ENCODE results near the gene NDST1. TPM values are rescaled to one million over a fixed set of nuclear protein-coding genes. Genes with fewer than 3 reads are reported as not detected.

The NDST1 gene
- total RNA-seq, 1 donor = 13.0 TPM

DNA sequence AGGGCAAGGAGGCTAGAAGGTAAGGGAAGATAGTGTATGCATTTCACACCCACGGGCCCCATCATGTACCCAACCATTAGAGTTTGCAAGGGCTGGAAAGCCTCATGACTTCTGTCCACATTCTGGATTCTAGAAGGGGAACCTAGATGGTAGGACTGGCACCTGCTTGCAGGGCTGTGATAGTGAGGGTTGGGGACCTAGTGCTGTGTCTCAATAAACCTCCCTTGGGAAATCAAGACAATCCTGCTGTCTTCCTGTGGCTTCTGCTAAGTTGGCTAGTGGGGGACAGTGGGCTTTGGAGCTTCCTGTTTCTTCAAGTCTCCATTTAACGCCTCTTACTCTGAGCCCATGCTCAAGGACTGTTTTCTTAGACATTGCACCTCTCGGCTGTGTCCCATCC lies 88.9 kb downstream of the NDST1 start:
- no peaks in the 10 kb centered on the region for H3K4me1 ChIP-seq (ENCODE audit: insufficient read depth, low read length)
- H3K4me3 ChIP-seq (ENCODE audit: low read length) = no peak overlapping the region
- no peaks in the 10 kb centered on the region for H3K9me3 ChIP-seq (ENCODE audit: low read depth, low read length)
- no peaks in the 10 kb centered on the region for H3K27me3 ChIP-seq (ENCODE audit: insufficient read depth, low read length)

DNA sequence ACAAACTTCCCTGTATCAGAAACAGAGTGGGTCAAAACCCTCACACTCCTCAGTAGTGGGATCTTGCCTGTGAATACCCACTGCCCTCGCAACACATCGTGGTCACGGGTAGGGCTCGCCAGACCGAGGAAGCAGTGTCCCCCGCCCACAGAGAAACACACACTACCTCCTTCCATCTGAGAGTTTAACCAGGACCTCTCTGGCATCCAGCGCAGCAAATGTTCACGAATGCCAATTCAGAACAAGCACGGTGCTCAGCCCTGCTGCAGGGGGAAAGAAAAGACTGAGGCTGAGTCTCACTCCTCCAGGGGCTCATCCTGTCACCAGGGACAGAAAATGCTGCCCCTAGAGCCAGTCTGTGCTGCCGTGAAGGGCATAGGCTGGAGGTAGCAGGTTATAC lies 90.1 kb downstream of the NDST1 start:
- Histone ChIP-seq H3K4me1 (ENCODE audit: insufficient read depth, low read length) (no peaks in the 10 kb centered on the region), H3K4me3 (ENCODE audit: low read length) (no peak overlapping the region), H3K9me3 (ENCODE audit: low read depth, low read length) (no peaks in the 10 kb centered on the region), H3K27me3 (ENCODE audit: insufficient read depth, low read length) (no peaks in the 10 kb centered on the region)

DNA sequence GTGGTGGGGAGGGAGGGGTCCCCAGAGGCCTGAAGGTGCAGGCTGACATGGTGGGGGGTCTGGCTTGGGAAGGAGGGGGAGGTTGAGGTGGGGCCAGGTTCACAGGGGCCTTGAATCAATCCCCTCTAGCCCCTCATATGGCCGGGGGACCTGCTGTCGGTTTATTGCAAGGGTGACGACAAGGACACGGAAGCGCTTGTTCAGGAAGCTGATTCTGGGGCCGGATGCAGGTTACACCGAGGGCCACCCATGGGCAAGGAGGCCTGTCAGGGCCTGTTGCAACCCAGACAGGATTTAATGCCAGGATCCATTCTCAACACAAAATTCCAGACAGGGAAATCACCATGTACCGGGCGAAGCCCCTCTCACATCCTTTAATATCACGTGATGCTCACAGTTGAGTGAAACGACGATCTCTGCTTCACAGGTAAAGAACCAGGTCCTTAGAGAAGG lies 90.9 kb downstream of the NDST1 start:
- no peaks in the 10 kb centered on the region for H3K9me3 ChIP-seq (ENCODE audit: low read depth, low read length)
- no peak overlapping the region for H3K4me3 ChIP-seq (ENCODE audit: low read length)
- H3K27me3 ChIP-seq (ENCODE audit: insufficient read depth, low read length) = no peaks in the 10 kb centered on the region
- H3K4me1 ChIP-seq (ENCODE audit: insufficient read depth, low read length) = no peaks in the 10 kb centered on the region

DNA sequence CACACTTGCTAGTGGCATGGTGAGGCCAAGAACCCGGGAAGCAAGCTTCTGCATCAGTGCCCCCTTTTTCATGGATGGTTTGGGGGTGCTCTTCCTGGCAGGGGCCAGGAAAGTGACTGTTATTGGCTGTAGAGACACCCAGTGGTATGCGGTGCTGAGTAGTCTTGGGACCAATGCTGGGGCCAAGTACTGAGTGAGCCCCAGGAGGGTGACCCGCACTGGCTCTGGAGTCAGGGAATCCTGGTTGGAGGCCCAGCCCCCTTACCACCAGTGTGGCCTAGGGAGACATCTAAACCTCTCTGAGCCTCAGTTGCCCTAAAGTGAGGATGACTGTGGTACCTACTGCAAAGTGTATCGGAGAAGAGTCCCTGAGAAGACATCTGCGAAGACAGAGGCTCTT lies 91.3 kb downstream of the NDST1 start:
- no peak overlapping the region for H3K4me3 ChIP-seq (ENCODE audit: low read length)
- H3K9me3 ChIP-seq (ENCODE audit: low read depth, low read length) = no peaks in the 10 kb centered on the region
- H3K4me1 ChIP-seq (ENCODE audit: insufficient read depth, low read length) = no peaks in the 10 kb centered on the region
- H3K27me3 ChIP-seq (ENCODE audit: insufficient read depth, low read length) = no peaks in the 10 kb centered on the region

DNA sequence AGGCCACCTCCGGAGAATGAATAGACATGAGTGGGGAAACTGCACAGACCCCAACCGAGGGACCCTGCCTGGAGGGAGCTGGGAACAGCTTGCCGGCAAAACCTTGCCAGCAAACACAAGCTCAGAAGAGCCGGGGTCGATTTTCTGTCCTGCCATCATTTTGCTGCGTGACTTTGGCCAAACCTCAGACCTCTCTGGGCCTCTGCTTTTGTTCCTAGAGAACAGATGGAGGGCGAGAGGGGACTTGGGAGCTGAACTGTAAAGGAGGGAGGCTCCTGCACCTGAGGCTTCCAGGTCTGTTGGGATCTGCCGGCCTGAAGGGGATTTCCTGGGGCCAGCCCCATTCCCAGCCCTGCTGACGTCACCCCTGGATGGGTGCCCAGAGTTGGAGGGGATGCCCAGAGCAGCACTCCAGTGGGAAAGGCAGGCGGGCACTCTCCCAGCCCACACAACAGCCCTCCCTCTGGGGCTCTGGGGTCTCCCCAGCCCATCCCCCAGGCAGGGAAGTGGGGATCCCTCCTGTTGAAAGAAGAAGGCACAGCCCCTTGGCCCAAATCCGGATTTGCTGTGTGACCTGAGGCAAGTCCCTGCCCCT lies 92.1 kb downstream of the NDST1 start:
- no peaks in the 10 kb centered on the region for H3K4me1 ChIP-seq (ENCODE audit: insufficient read depth, low read length)
- no peaks in the 10 kb centered on the region for H3K9me3 ChIP-seq (ENCODE audit: low read depth, low read length)
- H3K4me3 ChIP-seq (ENCODE audit: low read length) = no peak overlapping the region
- H3K27me3 ChIP-seq (ENCODE audit: insufficient read depth, low read length) = no peaks in the 10 kb centered on the region

DNA sequence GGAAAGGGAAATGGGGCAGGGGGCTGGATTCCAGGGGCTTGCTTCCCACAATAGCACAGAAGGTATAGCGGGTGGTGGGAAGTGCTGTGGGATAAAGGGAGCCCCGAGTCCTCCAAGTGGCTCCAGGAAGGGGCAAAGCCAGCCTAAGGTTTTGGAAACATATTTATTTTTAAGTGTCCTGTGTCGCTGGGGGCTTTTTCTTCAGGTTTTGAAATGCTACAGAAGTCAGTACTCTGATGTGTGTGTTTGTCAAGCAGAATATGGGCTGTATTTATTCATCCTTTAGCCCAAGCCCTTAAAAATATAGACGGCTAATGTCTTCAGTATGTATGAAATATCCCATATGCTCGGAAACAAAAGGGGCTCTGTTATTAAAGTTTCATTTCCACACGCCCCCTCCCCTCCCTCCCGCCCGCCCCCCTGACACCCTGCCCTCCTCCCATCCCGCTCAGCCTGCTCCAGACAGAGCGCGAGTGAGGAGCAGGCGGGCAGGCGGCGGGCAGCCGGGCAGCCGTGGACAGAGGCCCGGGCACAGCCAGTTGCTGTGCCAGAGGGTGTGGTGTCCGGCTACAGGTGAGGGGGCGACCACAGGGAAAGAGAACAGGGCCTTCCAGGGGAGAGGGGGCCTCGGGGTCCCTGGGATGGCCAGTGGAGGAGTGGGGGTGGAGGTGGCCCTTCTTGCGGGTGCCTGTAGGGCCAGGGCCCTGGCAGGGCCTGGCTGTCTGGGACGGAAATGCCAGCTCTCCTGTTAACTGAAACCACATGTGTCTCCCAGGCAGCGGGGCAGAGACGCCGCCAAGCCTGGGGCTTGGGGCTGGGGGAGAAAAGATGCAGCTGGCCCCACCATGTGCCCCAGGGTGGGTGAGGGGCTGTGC lies 92.9 kb downstream of the NDST1 start:
- Histone ChIP-seq H3K27me3 (ENCODE audit: insufficient read depth, low read length) (no peaks in the 10 kb centered on the region), H3K4me3 (ENCODE audit: low read length) (no peak overlapping the region), H3K9me3 (ENCODE audit: low read depth, low read length) (no peaks in the 10 kb centered on the region), H3K4me1 (ENCODE audit: insufficient read depth, low read length) (no peaks in the 10 kb centered on the region)

DNA sequence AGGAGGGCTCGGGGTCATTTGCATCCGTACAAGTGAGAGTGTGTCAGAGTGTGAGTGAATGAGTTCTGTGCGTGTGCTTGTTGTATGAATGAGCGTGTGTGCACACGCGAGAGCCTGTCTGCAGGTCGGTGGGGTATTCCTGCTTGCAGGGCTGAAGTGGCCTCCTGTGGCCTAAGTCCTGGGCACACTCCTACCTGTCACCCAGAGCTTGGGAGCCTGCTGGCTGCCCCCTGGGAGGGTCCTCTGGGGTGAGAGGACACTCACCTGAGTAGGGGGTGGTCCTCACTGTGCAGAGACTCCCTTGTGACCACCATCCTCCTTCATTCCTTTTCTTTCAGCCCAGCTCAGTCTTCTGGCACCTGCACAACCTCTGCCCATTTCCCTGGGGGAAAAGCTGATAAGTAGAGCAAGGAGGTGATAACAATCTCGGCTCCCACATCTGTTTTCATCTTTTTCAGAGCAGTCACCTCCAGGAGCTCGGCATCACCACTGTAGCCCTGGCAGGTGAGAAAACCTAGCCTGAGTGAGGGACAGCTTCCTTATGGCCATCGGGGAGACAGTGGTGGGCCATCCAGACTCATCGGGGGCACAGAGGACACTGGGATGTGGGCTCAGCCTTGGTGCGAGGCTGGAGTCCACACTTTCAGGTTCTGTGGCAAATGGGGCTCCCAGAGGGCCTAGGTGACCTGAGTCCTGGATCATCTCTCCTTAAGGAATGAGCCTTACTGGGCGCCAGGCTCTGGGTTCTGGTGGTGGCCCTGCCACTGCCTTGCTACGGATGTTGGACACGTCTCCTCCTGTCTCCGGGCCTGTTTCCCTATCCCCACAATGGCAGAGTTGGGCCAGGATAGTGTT lies 93.8 kb downstream of the NDST1 start:
- H3K9me3 ChIP-seq (ENCODE audit: low read depth, low read length) = no peaks in the 10 kb centered on the region
- H3K4me1 ChIP-seq (ENCODE audit: insufficient read depth, low read length) = no peaks in the 10 kb centered on the region
- no peaks in the 10 kb centered on the region for H3K27me3 ChIP-seq (ENCODE audit: insufficient read depth, low read length)
- no peak overlapping the region for H3K4me3 ChIP-seq (ENCODE audit: low read length)

DNA sequence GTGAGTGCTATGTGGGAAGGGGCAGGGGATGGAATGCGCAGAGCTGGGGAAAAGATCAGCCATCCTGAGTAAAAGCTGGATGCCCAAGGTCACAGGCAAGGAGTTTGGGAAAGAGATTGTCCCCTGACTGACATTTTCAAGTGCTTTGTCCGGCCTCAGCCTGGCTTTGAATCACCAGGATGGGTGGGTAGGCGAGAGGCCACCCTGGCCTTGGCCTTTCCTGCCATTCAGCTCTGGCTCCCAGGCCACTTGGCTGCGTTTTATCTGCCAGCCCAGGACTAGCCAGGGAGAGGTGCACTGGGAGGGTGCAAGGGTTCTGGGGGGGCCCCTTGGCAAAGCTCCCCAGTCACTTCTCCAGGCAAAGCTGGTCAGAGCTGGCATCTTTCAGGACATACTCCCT lies 95.1 kb downstream of the NDST1 start:
- H3K27me3 ChIP-seq (ENCODE audit: insufficient read depth, low read length) = no peaks in the 10 kb centered on the region
- no peak overlapping the region for H3K4me3 ChIP-seq (ENCODE audit: low read length)
- no peaks in the 10 kb centered on the region for H3K9me3 ChIP-seq (ENCODE audit: low read depth, low read length)
- no peaks in the 10 kb centered on the region for H3K4me1 ChIP-seq (ENCODE audit: insufficient read depth, low read length)

DNA sequence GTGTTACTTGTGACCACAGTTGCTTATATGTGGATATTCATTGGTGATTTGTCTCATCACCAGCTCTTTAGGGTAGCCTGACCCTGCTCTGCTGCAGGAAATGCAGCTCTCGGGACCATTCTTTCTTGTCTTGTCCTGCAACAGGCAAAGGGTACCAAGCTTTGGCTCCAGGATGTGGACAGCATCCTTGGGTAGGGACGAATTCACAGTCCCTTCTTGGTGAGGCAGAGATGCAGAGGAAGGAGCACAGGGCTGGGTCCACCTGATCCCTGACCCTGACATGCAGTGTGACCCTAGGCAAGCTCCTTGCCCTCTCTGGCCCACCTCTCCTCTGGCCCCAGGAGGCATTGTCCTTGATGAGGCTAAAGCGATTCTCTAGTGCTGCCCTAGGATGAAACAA lies 95.6 kb downstream of the NDST1 start:
- Histone ChIP-seq H3K27me3 (ENCODE audit: insufficient read depth, low read length) (no peaks in the 10 kb centered on the region), H3K4me3 (ENCODE audit: low read length) (no peak overlapping the region), H3K9me3 (ENCODE audit: low read depth, low read length) (no peaks in the 10 kb centered on the region), H3K4me1 (ENCODE audit: insufficient read depth, low read length) (no peaks in the 10 kb centered on the region)

DNA sequence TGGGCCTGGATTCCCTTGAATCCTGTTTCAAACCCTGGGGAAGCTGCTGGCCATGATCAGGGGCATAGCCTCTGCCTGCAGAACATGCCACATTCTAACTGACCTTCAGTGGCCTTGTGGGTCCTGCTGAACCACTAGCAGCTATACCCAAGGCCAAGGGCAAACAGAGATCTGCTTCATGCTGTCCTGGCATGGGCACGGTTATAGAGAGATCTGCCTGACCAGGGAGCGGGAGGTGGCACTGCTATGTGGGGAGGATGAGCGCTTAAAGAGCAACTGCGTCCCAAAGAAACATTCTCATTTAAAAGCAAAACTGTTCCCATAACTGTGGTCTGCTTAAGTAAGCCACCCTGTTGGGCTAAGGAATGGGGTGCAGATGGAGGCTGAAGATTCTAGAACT lies 96.1 kb downstream of the NDST1 start:
- H3K4me1 ChIP-seq (ENCODE audit: insufficient read depth, low read length) = no peaks in the 10 kb centered on the region
- H3K4me3 ChIP-seq (ENCODE audit: low read length) = no peak overlapping the region
- H3K9me3 ChIP-seq (ENCODE audit: low read depth, low read length) = no peaks in the 10 kb centered on the region
- no peaks in the 10 kb centered on the region for H3K27me3 ChIP-seq (ENCODE audit: insufficient read depth, low read length)

DNA sequence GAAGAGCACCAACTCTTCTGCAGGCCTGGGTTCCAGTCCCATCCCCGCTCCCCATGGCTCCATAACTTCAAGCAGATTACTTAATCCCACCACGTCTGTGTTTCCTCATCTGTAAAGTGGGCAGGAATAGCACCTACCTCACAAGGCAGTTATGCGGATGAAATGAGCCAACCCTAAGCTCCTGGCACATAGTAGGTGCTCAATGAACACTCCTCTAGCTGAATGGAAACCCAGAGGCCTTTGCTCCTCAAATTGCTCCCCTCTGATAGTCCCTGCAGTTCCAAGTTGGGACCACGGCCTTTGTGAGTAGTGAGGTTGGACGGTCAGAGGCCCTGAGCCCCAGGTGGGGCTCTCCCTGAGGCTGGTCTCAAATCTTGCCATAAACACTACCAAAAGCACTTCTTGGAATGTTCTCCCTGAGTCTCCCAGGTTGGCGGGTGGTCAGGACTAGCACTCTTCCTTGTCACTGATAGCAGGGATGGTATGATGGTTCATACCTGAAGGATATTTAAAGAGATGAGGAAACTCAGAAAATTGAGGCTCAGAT lies 97.0 kb downstream of the NDST1 start:
- Histone ChIP-seq H3K4me1 (ENCODE audit: insufficient read depth, low read length) (no peaks in the 10 kb centered on the region), H3K27me3 (ENCODE audit: insufficient read depth, low read length) (no peaks in the 10 kb centered on the region), H3K4me3 (ENCODE audit: low read length) (no peak overlapping the region), H3K9me3 (ENCODE audit: low read depth, low read length) (no peaks in the 10 kb centered on the region)

DNA sequence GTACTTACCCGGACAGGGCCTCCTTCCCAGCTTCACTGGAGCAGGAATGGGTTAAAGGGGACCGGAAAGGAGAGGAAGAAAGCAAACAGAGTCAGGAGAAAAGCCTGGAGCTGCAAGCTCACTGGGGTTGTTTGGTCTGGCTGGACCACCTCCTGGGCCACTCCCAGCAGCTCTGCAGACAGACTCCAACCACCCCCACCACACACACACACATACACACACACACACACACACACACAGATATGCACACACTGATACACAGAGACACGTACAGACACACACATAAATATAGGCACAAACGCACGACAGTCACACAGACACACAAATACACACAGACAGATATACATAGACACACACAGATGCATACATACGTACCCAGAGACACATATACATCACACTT lies 97.6 kb downstream of the NDST1 start:
- no peaks in the 10 kb centered on the region for H3K4me1 ChIP-seq (ENCODE audit: insufficient read depth, low read length)
- no peak overlapping the region for H3K4me3 ChIP-seq (ENCODE audit: low read length)
- no peaks in the 10 kb centered on the region for H3K27me3 ChIP-seq (ENCODE audit: insufficient read depth, low read length)
- H3K9me3 ChIP-seq (ENCODE audit: low read depth, low read length) = no peaks in the 10 kb centered on the region

DNA sequence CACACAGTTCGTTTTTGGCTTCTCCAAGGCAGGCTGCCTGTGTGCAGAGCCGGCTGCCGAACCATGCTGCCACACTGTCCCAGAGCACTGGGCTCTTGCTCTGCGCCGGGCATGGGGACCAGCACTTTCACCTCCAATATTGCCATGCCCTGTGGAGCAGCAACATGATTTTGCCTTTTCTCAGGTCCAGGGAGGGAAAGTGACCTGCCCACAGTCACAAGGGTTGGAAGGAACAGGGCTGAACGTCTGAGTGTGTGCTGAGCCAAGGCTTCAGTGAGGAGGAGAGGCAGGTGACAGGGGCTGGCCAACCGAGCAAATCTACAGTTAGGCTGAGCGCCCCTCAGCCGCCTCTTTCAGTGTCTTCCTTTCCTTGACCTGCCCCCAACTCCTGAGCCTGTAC lies 98.5 kb downstream of the NDST1 start:
- H3K4me1 ChIP-seq (ENCODE audit: insufficient read depth, low read length) = no peaks in the 10 kb centered on the region
- H3K4me3 ChIP-seq (ENCODE audit: low read length) = no peak overlapping the region
- no peaks in the 10 kb centered on the region for H3K27me3 ChIP-seq (ENCODE audit: insufficient read depth, low read length)
- H3K9me3 ChIP-seq (ENCODE audit: low read depth, low read length) = no peaks in the 10 kb centered on the region

DNA sequence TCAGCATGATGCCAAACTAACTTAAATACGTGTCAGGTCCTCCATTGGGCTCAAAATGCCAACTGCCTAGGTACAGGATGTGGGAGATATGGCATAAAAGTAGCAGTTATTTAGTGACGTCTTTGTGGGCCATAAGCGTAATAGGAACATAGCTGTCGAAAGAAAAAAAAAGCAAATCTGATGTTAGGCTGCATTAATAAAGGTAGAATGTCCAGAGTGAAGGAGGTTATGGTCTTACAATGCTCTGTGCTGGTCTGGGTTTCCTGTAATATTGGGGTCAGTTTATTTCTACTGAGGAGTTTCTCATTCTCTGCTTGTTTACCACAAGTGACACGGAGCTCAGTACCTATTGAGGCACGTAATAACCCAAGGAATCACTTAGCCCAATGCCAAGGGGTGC lies 99.2 kb downstream of the NDST1 start:
- Histone ChIP-seq H3K4me1 (ENCODE audit: insufficient read depth, low read length) (no peaks in the 10 kb centered on the region), H3K27me3 (ENCODE audit: insufficient read depth, low read length) (no peaks in the 10 kb centered on the region), H3K4me3 (ENCODE audit: low read length) (no peak overlapping the region), H3K9me3 (ENCODE audit: low read depth, low read length) (no peaks in the 10 kb centered on the region)
